ENCODE measurements around the gene MGAT4A. TPM values are rescaled to one million over a fixed set of nuclear protein-coding genes. Genes with fewer than 3 reads are reported as not detected.

Gene MGAT4A
- total and polyA plus RNA-seq, 2 experiments from 2014 or later: 4.4 to 5.6 TPM

DNA sequence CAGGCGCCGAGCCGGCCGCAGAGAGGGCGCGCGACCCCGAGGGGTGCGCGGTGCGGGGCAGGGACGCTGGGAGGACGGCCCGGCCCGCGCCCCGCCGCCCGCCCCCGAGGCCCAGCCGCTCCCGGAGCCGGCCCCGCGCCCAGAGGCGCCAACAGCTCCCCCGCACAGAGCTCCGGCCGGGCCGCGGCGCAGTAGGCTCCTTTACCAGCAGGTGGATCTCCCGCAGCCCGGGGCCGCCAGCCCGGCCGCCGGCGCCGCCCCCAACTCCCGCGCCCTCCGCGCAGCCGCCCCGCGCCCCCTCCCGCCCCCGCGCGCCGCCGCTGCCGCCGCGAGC lies 258 bp downstream of the MGAT4A start:
- H3K27ac ChIP-seq (ENCODE audit: low read depth): no peak overlapping the region
- H3K4me1 Mint-ChIP-seq: peaks cover 8% of the 10 kb centered on the region

More for the DNA sequence above, 258 bp downstream of the MGAT4A start:
- H3K9me3 Mint-ChIP-seq: no peaks in the 10 kb centered on the region
- TF ChIP-seq NANOG (IDR thresholded peaks at IDR 0.05; ENCODE audit: borderline replicate concordance): no peak
- TF ChIP-seq, protein P1, sequence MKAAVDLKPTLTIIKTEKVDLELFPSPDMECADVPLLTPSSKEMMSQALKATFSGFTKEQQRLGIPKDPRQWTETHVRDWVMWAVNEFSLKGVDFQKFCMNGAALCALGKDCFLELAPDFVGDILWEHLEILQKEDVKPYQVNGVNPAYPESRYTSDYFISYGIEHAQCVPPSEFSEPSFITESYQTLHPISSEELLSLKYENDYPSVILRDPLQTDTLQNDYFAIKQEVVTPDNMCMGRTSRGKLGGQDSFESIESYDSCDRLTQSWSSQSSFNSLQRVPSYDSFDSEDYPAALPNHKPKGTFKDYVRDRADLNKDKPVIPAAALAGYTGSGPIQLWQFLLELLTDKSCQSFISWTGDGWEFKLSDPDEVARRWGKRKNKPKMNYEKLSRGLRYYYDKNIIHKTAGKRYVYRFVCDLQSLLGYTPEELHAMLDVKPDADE (IDR thresholded peaks at IDR 0.05): no peak
- no peak for TF ChIP-seq ZNF331 (CRISPR knock-in tag; IDR thresholded peaks at IDR 0.05; ENCODE audit: low read depth)
- TF ChIP-seq EZH2phosphoT487 (IDR thresholded peaks at IDR 0.05; ENCODE audit: unreplicated experiment): no peak
- no peak for TF ChIP-seq STAT1 (IDR thresholded peaks at IDR 0.05; ENCODE audit: unreplicated experiment)
- TF ChIP-seq, protein P2, sequence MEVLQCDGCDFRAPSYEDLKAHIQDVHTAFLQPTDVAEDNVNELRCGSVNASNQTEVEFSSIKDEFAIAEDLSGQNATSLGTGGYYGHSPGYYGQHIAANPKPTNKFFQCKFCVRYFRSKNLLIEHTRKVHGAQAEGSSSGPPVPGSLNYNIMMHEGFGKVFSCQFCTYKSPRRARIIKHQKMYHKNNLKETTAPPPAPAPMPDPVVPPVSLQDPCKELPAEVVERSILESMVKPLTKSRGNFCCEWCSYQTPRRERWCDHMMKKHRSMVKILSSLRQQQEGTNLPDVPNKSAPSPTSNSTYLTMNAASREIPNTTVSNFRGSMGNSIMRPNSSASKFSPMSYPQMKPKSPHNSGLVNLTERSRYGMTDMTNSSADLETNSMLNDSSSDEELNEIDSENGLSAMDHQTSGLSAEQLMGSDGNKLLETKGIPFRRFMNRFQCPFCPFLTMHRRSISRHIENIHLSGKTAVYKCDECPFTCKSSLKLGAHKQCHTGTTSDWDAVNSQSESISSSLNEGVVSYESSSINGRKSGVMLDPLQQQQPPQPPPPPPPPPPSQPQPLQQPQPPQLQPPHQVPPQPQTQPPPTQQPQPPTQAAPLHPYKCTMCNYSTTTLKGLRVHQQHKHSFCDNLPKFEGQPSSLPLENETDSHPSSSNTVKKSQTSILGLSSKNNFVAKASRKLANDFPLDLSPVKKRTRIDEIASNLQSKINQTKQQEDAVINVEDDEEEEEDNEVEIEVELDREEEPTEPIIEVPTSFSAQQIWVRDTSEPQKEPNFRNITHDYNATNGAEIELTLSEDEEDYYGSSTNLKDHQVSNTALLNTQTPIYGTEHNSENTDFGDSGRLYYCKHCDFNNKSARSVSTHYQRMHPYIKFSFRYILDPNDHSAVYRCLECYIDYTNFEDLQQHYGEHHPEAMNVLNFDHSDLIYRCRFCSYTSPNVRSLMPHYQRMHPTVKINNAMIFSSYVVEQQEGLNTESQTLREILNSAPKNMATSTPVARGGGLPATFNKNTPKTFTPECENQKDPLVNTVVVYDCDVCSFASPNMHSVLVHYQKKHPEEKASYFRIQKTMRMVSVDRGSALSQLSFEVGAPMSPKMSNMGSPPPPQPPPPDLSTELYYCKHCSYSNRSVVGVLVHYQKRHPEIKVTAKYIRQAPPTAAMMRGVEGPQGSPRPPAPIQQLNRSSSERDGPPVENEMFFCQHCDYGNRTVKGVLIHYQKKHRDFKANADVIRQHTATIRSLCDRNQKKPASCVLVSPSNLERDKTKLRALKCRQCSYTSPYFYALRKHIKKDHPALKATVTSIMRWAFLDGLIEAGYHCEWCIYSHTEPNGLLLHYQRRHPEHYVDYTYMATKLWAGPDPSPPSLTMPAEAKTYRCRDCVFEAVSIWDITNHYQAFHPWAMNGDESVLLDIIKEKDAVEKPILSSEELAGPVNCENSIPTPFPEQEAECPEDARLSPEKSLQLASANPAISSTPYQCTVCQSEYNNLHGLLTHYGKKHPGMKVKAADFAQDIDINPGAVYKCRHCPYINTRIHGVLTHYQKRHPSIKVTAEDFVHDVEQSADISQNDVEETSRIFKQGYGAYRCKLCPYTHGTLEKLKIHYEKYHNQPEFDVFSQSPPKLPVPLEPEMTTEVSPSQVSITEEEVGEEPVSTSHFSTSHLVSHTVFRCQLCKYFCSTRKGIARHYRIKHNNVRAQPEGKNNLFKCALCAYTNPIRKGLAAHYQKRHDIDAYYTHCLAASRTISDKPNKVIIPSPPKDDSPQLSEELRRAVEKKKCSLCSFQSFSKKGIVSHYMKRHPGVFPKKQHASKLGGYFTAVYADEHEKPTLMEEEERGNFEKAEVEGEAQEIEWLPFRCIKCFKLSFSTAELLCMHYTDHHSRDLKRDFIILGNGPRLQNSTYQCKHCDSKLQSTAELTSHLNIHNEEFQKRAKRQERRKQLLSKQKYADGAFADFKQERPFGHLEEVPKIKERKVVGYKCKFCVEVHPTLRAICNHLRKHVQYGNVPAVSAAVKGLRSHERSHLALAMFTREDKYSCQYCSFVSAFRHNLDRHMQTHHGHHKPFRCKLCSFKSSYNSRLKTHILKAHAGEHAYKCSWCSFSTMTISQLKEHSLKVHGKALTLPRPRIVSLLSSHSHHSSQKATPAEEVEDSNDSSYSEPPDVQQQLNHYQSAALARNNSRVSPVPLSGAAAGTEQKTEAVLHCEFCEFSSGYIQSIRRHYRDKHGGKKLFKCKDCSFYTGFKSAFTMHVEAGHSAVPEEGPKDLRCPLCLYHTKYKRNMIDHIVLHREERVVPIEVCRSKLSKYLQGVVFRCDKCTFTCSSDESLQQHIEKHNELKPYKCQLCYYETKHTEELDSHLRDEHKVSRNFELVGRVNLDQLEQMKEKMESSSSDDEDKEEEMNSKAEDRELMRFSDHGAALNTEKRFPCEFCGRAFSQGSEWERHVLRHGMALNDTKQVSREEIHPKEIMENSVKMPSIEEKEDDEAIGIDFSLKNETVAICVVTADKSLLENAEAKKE (CRISPR knock-in tag; IDR thresholded peaks at IDR 0.05): no peak
- TF ChIP-seq, protein P3, sequence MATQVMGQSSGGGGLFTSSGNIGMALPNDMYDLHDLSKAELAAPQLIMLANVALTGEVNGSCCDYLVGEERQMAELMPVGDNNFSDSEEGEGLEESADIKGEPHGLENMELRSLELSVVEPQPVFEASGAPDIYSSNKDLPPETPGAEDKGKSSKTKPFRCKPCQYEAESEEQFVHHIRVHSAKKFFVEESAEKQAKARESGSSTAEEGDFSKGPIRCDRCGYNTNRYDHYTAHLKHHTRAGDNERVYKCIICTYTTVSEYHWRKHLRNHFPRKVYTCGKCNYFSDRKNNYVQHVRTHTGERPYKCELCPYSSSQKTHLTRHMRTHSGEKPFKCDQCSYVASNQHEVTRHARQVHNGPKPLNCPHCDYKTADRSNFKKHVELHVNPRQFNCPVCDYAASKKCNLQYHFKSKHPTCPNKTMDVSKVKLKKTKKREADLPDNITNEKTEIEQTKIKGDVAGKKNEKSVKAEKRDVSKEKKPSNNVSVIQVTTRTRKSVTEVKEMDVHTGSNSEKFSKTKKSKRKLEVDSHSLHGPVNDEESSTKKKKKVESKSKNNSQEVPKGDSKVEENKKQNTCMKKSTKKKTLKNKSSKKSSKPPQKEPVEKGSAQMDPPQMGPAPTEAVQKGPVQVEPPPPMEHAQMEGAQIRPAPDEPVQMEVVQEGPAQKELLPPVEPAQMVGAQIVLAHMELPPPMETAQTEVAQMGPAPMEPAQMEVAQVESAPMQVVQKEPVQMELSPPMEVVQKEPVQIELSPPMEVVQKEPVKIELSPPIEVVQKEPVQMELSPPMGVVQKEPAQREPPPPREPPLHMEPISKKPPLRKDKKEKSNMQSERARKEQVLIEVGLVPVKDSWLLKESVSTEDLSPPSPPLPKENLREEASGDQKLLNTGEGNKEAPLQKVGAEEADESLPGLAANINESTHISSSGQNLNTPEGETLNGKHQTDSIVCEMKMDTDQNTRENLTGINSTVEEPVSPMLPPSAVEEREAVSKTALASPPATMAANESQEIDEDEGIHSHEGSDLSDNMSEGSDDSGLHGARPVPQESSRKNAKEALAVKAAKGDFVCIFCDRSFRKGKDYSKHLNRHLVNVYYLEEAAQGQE (IDR thresholded peaks at IDR 0.05; ENCODE audit: unreplicated experiment): no peak
- TF ChIP-seq JUNB (IDR thresholded peaks at IDR 0.05; ENCODE audit: unreplicated experiment): no peak
- TF ChIP-seq ZNF114 (CRISPR knock-in tag; IDR thresholded peaks at IDR 0.05): no peak
- TF ChIP-seq POLR2AphosphoS5 (IDR thresholded peaks at IDR 0.05; ENCODE audit: low read depth): no peak
- no peak for TF ChIP-seq CREB1 (CRISPR knock-in tag; IDR thresholded peaks at IDR 0.05; ENCODE audit: low read depth)
- TF ChIP-seq EZH2 (IDR thresholded peaks at IDR 0.05; ENCODE audit: low read depth, unreplicated experiment): no peak
- TF ChIP-seq, protein P4, sequence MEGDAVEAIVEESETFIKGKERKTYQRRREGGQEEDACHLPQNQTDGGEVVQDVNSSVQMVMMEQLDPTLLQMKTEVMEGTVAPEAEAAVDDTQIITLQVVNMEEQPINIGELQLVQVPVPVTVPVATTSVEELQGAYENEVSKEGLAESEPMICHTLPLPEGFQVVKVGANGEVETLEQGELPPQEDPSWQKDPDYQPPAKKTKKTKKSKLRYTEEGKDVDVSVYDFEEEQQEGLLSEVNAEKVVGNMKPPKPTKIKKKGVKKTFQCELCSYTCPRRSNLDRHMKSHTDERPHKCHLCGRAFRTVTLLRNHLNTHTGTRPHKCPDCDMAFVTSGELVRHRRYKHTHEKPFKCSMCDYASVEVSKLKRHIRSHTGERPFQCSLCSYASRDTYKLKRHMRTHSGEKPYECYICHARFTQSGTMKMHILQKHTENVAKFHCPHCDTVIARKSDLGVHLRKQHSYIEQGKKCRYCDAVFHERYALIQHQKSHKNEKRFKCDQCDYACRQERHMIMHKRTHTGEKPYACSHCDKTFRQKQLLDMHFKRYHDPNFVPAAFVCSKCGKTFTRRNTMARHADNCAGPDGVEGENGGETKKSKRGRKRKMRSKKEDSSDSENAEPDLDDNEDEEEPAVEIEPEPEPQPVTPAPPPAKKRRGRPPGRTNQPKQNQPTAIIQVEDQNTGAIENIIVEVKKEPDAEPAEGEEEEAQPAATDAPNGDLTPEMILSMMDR (conservative IDR thresholded peaks at IDR 0.05; ENCODE audit: low read depth in 2 of 2): no peak
- no peaks in the 10 kb centered on the region for H3K9me2 ChIP-seq (ENCODE audit: insufficient read depth)
- H3K4me2 ChIP-seq: peak overlapping the region; percentile 78; the same call in 1 of the 2 replicates
- peaks cover 56% of the 10 kb centered on the region for H3K27me3 ChIP-seq (ENCODE audit: insufficient read depth)
- peaks cover 3% of the 10 kb centered on the region; the same call in 1 of the 2 replicates for H4K20me1 ChIP-seq (replicated peaks; ENCODE audit: insufficient read depth)
- no peaks in the 10 kb centered on the region for H3K36me3 ChIP-seq (ENCODE audit: insufficient read depth)
- H2AFZ ChIP-seq: no peak overlapping the region; the same call in 1 of the 2 replicates
- DNase-seq (ENCODE audit: low spot score) (peak; percentile 62), ATAC-seq (peak; percentile 63)
- no peaks in the 10 kb centered on the region for H3K79me2 ChIP-seq (replicated peaks; ENCODE audit: insufficient read depth)
- H3K27ac Mint-ChIP-seq: no peak overlapping the region
- H3F3A ChIP-seq (replicated peaks; ENCODE audit: low read depth): 0 out of 2 replicates have a peak, but pooled peaks cover 6% of the 10 kb centered on the region
- peak overlapping the region; percentile 68 for H3K4me3 ChIP-seq
- H3K4me1 ChIP-seq (ENCODE audit: insufficient read depth): peaks cover 14% of the 10 kb centered on the region
- H3K4me3 Mint-ChIP-seq: peak overlapping the region; percentile 70; the same call in 1 of the 3 replicates
- H3K27me3 Mint-ChIP-seq (ENCODE audit: insufficient read depth, low read depth, poor library complexity): peaks cover 22% of the 10 kb centered on the region
- no peaks in the 10 kb centered on the region; the same call in 2 of the 3 replicates for H3K36me3 Mint-ChIP-seq (ENCODE audit: low read depth)

All from GM23338 (cell line).